Activated CD8-positive, alpha-beta memory T cell treated with anti-CD3 and anti-CD28 coated beads, Interleukin-2, amount 50 U/mL, for 1 hour (primary cell): ENCODE measurements around the gene BRSK2.
"Not testable (repeated sequence)": the region's sequence is repeated elsewhere in the genome, so short reads cannot be mapped to it uniquely, and the experiment has no call there.

Experiments
- DNase-seq: peaks from one replicate; pipeline ENCODE4 v3.0.0-alpha.2; 2020; ENCODE audit errors: extremely low read depth

Gene BRSK2

GRCh38 chr11:1409108-1409851 is 19.5 kb downstream of the BRSK2 start:
- no peak for DNase-seq

GRCh38 chr11:1409852-1410125 is 20.1 kb downstream of the BRSK2 start:
- not testable (repeated sequence) for DNase-seq

GRCh38 chr11:1410366-1411291 is 20.9 kb downstream of the BRSK2 start:
- no peak for DNase-seq

- no peak for DNase-seq
Observed at GRCh38 chr11:1411301-1411700, 21.6 kb downstream of the BRSK2 start.

- not testable (repeated sequence) for DNase-seq
Observed at GRCh38 chr11:1411739-1412138, 22.0 kb downstream of the BRSK2 start.

- DNase-seq = no peak
Observed at GRCh38 chr11:1412377-1413095, 22.8 kb downstream of the BRSK2 start.

- no peak for DNase-seq
Observed at GRCh38 chr11:1414650-1415049, 24.9 kb downstream of the BRSK2 start.

GRCh38 chr11:1415631-1416030 is 25.9 kb downstream of the BRSK2 start:
- DNase-seq = no peak

- not testable (repeated sequence) for DNase-seq
Observed at GRCh38 chr11:1418192-1418795, 28.6 kb downstream of the BRSK2 start.

GRCh38 chr11:1419811-1420210 is 30.1 kb downstream of the BRSK2 start:
- DNase-seq = no peak

- DNase-seq = no peak
Observed at GRCh38 chr11:1421291-1421690, 31.6 kb downstream of the BRSK2 start.

GRCh38 chr11:1422481-1422880 is 32.7 kb downstream of the BRSK2 start:
- DNase-seq = no peak

- DNase-seq = no peak
Observed at GRCh38 chr11:1422981-1423380, 33.2 kb downstream of the BRSK2 start.

- DNase-seq = not testable (repeated sequence)
Observed at GRCh38 chr11:1423406-1423805, 33.7 kb downstream of the BRSK2 start.

- no peak for DNase-seq
Observed at GRCh38 chr11:1425006-1425405, 35.3 kb downstream of the BRSK2 start.

- no peak for DNase-seq
Observed at GRCh38 chr11:1425439-1425838, 35.7 kb downstream of the BRSK2 start.

- DNase-seq = no peak
Observed at GRCh38 chr11:1428762-1429316, 39.1 kb downstream of the BRSK2 start.

- no peak for DNase-seq
Observed at GRCh38 chr11:1433568-1433967, 43.8 kb downstream of the BRSK2 start.

- DNase-seq = no peak
Observed at GRCh38 chr11:1433977-1434640, 44.4 kb downstream of the BRSK2 start.

GRCh38 chr11:1435479-1435819 is 45.7 kb downstream of the BRSK2 start:
- DNase-seq = not testable (repeated sequence)

- DNase-seq = no peak
Observed at GRCh38 chr11:1435820-1436467, 46.2 kb downstream of the BRSK2 start.
